GM12874 (cell line): ENCODE results near the gene ZXDC.

ENCODE experiments used
- TF ChIP-seq, protein P1 (sequence below): IDR thresholded peaks from 2 replicates; pipeline ENCODE4 v1.5.1; 2011; ENCODE audit warnings: low read depth, mild to moderate bottlenecking, control low read depth, low read length, moderate library complexity; ENCODE audit not compliant: insufficient read depth

Gene ZXDC

DNA sequence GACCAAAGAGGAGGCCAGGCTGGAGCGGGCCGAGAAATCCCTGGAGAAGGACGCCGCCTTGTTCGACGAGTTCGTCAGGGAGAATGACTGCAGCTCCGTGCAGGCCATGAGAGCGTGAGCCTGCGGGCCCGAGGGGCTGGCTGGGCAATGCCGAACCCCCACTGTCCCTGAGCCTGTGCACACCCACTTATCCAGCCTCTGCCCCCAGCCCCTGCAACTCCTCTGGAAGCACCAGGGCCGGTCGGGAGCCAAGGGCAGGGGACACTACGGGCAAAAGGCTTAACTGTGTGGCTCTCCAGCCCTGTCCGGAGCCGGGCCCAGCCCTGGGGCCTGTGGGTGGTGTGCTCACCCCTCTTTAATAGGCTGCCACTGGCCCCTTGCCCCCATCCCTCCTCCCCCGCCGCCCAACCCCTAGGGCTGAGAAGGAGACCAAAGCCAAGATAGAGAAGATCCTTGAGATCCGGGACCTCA, 57.0 kb downstream of the ZXDC start:
- TF ChIP-seq, protein P1, sequence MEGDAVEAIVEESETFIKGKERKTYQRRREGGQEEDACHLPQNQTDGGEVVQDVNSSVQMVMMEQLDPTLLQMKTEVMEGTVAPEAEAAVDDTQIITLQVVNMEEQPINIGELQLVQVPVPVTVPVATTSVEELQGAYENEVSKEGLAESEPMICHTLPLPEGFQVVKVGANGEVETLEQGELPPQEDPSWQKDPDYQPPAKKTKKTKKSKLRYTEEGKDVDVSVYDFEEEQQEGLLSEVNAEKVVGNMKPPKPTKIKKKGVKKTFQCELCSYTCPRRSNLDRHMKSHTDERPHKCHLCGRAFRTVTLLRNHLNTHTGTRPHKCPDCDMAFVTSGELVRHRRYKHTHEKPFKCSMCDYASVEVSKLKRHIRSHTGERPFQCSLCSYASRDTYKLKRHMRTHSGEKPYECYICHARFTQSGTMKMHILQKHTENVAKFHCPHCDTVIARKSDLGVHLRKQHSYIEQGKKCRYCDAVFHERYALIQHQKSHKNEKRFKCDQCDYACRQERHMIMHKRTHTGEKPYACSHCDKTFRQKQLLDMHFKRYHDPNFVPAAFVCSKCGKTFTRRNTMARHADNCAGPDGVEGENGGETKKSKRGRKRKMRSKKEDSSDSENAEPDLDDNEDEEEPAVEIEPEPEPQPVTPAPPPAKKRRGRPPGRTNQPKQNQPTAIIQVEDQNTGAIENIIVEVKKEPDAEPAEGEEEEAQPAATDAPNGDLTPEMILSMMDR = no peak

DNA sequence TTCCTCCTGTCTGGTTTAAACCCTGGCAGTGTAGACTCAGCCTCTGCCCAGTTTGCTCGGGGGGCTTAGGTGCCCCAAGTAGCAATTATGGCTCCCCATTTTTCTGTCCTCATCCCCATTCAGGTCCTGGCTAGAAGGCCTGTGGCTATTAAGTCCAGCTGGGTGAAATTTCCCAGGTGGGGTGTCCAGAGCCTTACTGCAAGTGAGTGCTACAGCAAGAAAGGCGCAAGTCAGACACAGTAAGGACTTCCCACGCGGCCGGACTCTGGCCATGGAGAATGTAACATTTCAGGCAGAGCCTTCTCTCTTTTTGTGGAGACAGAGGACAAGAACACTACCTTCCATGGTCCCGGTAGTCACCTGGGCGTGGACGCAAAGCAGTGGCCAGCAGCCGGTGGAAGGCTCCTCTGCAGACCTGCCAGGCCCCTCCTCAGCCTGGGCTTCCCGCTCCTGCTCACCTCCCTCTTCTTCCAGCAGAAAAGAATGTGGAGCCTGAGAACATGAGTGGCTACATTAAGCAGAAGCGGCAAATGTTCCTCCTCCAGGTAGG, 57.6 kb downstream of the ZXDC start:
- TF ChIP-seq, protein P1 = no peak

DNA sequence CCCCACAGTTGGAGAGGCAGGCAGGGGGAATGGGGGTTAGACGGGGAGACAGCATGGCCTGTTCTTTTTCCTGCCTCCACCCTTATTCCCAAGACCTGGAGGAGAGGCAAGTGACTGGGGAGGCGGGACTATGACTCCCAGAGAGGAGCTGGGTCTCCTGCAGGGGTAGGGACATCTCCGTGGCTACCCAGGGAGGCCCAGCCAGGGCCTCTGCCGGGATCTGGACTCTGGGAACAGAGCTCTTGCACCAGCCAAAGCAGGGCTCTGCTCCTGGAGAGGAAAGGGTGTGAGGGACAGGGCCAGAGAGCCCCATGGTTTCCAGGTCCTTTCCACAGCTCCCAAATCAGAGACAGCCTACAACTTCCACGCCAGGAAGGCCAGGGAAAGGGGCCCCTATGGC, 58.2 kb downstream of the ZXDC start:
- TF ChIP-seq, protein P1 = no peak

DNA sequence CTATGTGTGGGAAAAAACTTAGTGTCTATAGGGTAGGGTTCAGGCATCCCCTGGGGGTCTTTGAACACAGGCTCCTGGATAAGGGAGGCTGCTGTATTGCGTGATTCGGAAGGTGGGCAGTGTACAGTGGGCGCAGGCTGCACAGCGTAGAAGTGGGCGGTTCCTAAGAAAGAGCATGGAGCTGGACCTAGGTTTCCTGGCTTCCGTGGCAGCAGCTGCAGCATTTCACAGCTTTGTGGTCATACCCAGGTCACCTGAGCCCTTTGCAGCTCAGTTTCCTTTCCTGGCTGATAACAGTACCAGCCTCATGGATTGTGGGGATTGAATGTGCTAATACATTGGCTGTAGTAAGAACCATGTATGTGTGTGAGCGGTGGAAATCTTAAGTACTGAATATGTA, 58.7 kb downstream of the ZXDC start:
- TF ChIP-seq, protein P1 = no peak

DNA sequence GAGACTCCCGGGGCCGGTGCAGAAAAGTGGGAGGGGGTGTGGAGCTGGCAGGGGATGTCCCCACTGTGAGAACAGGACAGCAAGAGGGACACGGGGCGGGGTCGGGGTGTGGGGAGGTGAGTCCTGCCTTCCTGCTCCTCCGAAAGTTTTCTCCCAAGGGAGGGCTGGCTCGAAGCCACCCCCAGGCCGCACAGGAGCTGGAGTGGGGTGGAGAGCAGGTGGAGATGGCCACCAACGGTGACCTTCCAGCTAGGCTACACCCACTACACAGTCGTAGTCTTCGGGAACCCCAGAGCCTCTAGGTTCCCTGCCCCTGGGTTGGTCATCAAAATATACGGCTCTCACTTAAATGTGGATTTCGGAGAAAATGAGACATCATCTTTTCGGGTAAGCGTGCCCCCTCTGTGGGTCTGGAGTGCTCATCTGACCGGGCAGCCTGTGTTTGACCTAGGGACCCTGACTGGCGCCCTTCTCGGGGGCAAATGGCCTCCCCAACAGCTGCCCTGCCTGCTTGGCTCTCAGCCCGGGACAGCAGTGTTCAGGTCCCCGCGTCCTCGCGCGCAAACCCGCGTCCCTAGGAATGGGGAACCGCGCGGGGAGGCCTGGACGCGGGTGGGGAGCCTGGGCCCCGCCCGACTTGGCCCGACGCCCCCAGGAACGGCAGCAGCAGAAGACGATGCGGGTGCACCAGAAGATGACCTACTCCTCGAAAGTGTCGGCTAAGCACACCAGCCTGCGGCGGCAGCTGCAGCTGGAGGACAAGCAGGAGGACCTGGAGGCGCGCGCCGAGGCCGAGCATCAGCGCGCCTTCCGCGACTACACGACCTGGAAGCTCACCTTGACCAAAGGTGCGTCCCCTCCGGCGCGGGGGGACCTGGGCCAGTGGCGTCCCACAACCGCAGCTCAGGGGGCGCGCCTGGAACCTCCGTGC, 59.8 kb downstream of the ZXDC start:
- TF ChIP-seq, protein P1 = no peak

DNA sequence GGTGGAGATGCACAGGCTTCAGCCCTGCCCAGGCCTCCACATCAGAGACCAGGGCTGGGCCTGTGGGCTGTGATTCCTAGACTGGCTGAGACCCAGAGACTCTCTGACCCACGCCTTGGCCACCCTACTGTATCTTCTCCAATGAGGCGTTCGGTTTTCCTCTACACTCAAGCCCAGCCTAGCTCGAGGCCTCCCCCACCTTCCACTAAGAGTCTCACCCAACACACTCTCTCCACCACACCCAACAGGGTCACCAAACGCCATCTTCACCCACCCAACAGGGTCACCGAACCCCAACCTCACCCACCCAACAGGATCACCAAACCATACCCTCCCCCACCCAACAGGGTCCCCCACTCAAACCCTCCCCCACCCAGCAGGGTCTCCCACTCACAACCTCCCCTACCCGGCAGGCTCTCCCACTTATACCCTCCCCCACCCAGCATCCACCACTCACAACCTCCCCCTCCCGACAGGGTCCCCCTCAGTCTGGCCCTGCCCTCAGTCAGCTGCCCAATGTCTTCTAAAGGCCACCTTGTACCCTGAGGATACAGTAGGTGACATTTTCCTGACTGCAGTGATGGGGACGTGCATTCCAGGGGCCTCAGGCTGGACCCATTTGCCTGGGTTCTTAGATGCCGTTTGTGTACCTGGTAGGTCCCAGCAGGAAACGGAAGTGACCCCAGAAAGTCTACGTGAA, 60.6 kb downstream of the ZXDC start:
- TF ChIP-seq, protein P1 = no peak

DNA sequence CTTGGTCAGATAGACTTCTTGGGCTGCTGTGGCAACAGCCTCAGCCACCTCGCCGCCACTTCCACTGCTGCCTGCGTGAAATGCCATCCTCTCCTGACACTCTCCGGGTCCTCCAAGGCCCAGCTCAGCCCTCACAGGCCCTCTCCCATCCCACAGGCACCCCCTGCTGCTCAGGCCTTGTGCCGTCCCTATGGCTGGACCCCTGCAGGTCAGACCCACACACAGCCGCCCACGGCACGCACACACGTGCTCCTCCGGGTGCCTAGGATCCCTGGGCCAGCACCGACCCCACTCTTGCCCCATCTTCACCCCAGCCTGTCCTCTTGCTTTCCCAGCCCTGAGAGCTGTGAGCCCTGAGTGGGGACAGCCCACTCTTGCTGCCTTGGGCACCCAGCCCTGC, 61.3 kb downstream of the ZXDC start:
- TF ChIP-seq, protein P1 = no peak
